NT2/D1 (cell line): ENCODE data around the gene ATP9A.

ENCODE experiments used
- SUZ12 ChIP-seq: IDR thresholded peaks from 2 replicates; pipeline ENCODE4 v1.6.1; 2011; ENCODE audit not compliant: insufficient read length, insufficient read depth; ENCODE audit errors: extremely low read depth
- YY1 ChIP-seq: IDR thresholded peaks from 2 replicates; pipeline ENCODE4 v1.6.1; 2011; ENCODE audit not compliant: insufficient read length, insufficient read depth
- ZNF274 ChIP-seq: IDR thresholded peaks from 2 replicates; pipeline ENCODE4 v1.6.1; 2011; ENCODE audit warnings: mild to moderate bottlenecking, low read depth, low read length

DNA sequence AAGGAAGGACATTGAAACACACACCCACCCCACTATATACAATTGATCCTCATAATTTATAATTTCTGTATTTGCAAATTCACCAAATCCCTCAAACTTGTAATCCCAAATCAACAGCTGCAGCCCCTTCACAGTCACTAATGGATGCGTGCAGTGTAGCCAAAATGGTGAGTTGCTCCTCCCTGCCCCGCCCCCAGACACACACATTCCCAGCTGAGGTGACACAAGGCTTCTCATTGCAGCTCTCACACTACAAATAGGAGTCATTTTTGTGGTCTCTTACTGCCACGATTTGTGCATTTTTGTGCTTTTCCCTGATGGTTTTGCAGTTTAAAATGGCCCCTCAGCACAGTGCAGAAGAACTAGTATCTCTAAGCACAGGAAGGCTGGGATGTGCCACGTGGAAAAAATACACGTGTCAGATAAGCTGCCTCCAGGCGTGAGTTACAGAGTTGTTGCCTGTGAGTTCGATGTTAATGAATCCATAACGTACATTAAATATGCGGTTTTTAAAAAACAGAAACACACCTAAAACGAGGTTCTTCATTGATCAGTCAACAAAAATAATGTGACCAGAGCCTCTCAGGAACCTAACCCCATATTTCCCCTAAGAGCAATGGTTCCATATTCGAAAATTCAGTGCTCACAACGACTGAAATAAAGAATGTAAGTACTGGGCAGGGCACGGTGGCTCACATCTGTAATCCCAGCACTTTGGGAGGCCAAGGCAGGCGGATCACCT, 8.2 kb downstream of the ATP9A start:
- no peak for TF ChIP-seq YY1
- TF ChIP-seq SUZ12 = no peak
- TF ChIP-seq ZNF274 = no peak
